Heart right ventricle (tissue), 16 donors: Measurements from ENCODE around the gene GOPC. TPM values are rescaled to one million over a fixed set of nuclear protein-coding genes. Genes with fewer than 3 reads are reported as not detected.

Experiments
- ATAC-seq, 8 donors: fragments of 200-7000 bp; cut with Tn5 transposase; one replicate each; pipeline ENCODE4 v1.9.1; 2020; ENCODE audit warnings: mild to moderate bottlenecking in 8 of 8, moderate library complexity in 8 of 8, moderate number of reproducible peaks in 1 of 8
- DNase-seq, 2 donors: peaks; one replicate each; pipeline ENCODE4 v3.0.0-alpha.2; 2020
- H3K27ac ChIP-seq, 10 donors: fragments of 200-600 bp; sonication (generic) in 2 of 10; one replicate each; pipeline versions ENCODE4 v1.5.0 to v1.8.0; 2020 to 2022; ENCODE audit warnings: mild to moderate bottlenecking in 3 of 10
- H3K27me3 ChIP-seq, 7 donors: fragments of 200-600 bp; one replicate each; pipeline ENCODE4 v1.8.0; 2021 to 2022; ENCODE audit warnings: mild to moderate bottlenecking in 2 of 7
- H3K36me3 ChIP-seq, 9 donors: fragments of 200-600 bp; sonication (generic) in 1 of 9; one replicate each; pipeline versions ENCODE4 v1.5.0 to v1.8.0; 2020 to 2022; ENCODE audit warnings: mild to moderate bottlenecking in 2 of 9
- H3K4me1 ChIP-seq, 9 donors: fragments of 200-600 bp; sonication (generic) in 1 of 9; one replicate each; pipeline versions ENCODE4 v1.5.0 to v1.8.0; 2020 to 2022; ENCODE audit warnings: mild to moderate bottlenecking in 4 of 9
- H3K4me3 ChIP-seq, 10 donors: fragments of 200-600 bp; sonication (generic) in 2 of 10; one replicate each; pipeline versions ENCODE4 v1.5.0 to v1.8.0; 2020 to 2022; ENCODE audit warnings: mild to moderate bottlenecking in 7 of 10, moderate library complexity in 2 of 10
- H3K9me3 ChIP-seq, 11 donors: fragments of 200-600 bp in 10 of 11; sonication (generic) in 2 of 11; one replicate each; pipeline versions ENCODE4 v1.5.0 to v1.8.0; 2013 to 2022; ENCODE audit warnings: mild to moderate bottlenecking in 2 of 11, control low read depth in 1 of 11, moderate library complexity in 1 of 11
- WGBS, 2 donors: extraction: QIAGEN DNeasy Blood & Tissue Kit; methylation state at CpG; one replicate each; pipeline ENCODE4 v1.1.7; 2013; ENCODE audit warnings: inconsistent platforms in 1 of 2; 5-methylcytosine and 5-hydroxymethylcytosine counted together
- intact Hi-C, 10 donors: fragments of 100-400 bp; cut with DNase I; formaldehyde crosslinking; loops; one replicate each; pipeline versions ENCODE4 v1.11.1 to v1.14.2; 2022
- polyA plus RNA-seq, 2 donors: library from polyadenylated mRNA; stranded (reverse); fragments of 200-250 nt; gene quantifications; one replicate each; pipeline ENCODE4 v1.2.3, GENCODE V29; 2013
- total RNA-seq, 10 donors: library from RNA; stranded (reverse); fragmentation: NEBNext Ultra II Directional in 3 of 10; extraction: Animal tissue kit (Norgen Biotek cat#: 25700) in 3 of 10; gene quantifications; one replicate each; pipeline versions ENCODE4 v1.2.1 to v1.2.4, GENCODE V29; 2021 to 2023
- TF ChIP-seq, protein P1 (sequence below), 9 donors: fragments of 200-600 bp; sonication (generic) in 2 of 9; IDR thresholded peaks; one replicate each; pipeline versions ENCODE4 v1.5.0 to v1.8.0; 2021 to 2022; ENCODE audit warnings: antibody characterized with exemption in 9 of 9, mild to moderate bottlenecking in 5 of 9, moderate library complexity in 1 of 9
- donor health status: Arrhythmogenic right ventricular cardiomyopathy.
- donor health status: ischemic (EF 13 %, LVEDD 7.1; RV severe dilation, severe dysfunction).
- donor health status: healthy with polysubstance abuse.
- donor health status: DM: no; HTN: yes; CAD: no.
- donor health status: DM: no; HTN: no; CAD: no.
- donor health status: ischemic (EF 25% LVEDD 6.9; RV normal size, moderate dysfunction).
- donor health status: ischemic (EF 25% LVEDD 5.7; RV mildly dilated, moderate dysfunction).
- donor health status: healthy.
- donor health status: DM: yes; HTN: yes; CAD: no.
- donor health status: Ischemic cardiomyopathy.
- donor health status: ischemic (EF 35%, LVEDD 5.7; RV mildly dilated, moderate dysfunction).
- donor health status: nonischemic (EF 11% LVEDD 7.7; RV severe dilation, severe dysfunction).
- donor health status: DM: yes; HTN: yes; CAD: no.
- donor health status: PGD.
- donor health status: ischemic (EF 29% LVEDD 5.4; RV normal size, mild dysfunction).
- donor health status: nonischemic (EF 23%, LVEDD 6.1; RV moderate dilation, normal function).

GOPC gene
- total and polyA plus RNA-seq, 12 donors, result 11.1 to 32.8 (median 23.5) TPM

DNA sequence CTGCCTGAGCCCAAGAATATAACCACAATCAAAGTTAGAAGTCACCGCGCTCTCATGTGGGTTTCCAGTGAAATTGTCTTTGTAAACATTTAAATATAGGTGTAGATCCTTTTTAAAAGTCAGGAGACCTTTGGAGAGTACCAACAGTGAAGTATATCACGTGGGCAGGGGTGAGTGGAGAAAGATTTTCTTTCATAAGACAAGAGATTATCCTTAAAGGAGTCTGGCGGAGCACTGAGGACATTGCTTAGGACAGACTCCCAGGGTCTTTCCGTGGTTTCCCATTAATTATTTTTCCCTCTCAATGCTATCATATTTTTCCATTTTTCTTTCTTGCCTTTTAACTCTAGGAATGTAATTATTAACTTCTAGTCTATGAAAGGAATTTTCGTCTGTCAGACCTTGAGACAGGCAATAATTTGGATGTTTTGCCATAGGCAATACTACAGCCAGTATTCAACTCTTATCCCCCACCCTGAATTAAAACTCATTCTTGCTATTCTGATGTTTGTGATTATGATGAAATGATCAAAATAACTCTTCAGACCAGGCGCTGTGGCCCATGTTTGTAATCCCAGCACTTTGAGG is 88.4 kb downstream of the GOPC start:
- intact Hi-C loops, result no loop called here
- ATAC-seq (no peak), DNase-seq (no peak)
- TF ChIP-seq, protein P1, sequence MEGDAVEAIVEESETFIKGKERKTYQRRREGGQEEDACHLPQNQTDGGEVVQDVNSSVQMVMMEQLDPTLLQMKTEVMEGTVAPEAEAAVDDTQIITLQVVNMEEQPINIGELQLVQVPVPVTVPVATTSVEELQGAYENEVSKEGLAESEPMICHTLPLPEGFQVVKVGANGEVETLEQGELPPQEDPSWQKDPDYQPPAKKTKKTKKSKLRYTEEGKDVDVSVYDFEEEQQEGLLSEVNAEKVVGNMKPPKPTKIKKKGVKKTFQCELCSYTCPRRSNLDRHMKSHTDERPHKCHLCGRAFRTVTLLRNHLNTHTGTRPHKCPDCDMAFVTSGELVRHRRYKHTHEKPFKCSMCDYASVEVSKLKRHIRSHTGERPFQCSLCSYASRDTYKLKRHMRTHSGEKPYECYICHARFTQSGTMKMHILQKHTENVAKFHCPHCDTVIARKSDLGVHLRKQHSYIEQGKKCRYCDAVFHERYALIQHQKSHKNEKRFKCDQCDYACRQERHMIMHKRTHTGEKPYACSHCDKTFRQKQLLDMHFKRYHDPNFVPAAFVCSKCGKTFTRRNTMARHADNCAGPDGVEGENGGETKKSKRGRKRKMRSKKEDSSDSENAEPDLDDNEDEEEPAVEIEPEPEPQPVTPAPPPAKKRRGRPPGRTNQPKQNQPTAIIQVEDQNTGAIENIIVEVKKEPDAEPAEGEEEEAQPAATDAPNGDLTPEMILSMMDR (IDR thresholded peaks at IDR 0.05), result no peak
- peaks cover 0 to 12% (median 0%) of the 10 kb centered on the region in 9 donors for H3K4me1 ChIP-seq
- no peak overlapping the region for H3K27ac ChIP-seq
- no peaks in the 10 kb centered on the region for H3K9me3 ChIP-seq
- 90 to 94% methylated on average over 7 of the region's 7 CpGs for WGBS, 2 donors
- no peak overlapping the region for H3K4me3 ChIP-seq
- H3K36me3 ChIP-seq, result no peaks in the 10 kb centered on the region
- no peaks in the 10 kb centered on the region for H3K27me3 ChIP-seq

DNA sequence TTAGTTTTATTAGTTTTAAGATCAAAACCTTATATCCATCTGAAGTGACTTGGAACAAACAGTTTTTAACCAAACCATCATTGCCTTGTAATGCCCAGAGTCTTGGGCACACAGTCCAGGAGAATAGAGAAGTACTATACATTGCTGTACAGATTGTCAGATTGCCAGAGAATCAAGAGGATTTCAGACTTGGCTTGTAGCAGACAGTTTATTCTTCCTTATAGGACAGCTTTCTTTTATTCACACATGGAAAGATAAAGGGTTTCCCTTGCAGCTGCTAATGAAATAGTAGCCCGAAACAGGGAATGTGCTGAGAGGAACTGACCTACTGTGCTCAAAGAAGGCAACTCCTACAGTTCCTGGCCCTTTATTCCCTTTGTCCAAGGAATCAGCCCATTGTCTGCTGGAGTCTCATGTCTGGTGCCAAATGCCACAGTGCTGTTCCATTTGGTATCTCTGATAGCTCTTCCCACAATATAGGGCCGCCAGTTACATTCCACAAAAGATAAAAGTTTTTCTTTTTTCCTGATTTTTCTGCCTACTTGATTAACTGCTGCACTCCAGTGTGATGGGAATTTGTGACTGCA is 89.2 kb downstream of the GOPC start:
- no peaks in the 10 kb centered on the region for H3K27me3 ChIP-seq
- no peaks in the 10 kb centered on the region for H3K9me3 ChIP-seq
- ATAC-seq (no peak), DNase-seq (no peak)
- intact Hi-C loops, result no loop called here
- no peaks in the 10 kb centered on the region for H3K36me3 ChIP-seq
- 62 to 79% methylated on average over 2 of the region's 2 CpGs for WGBS, 2 donors
- TF ChIP-seq, protein P1 (IDR thresholded peaks at IDR 0.05), result no peak
- H3K4me1 ChIP-seq, result peaks cover 0 to 12% (median 0%) of the 10 kb centered on the region in 9 donors
- H3K27ac ChIP-seq, result no peak overlapping the region
- H3K4me3 ChIP-seq, result no peak overlapping the region

DNA sequence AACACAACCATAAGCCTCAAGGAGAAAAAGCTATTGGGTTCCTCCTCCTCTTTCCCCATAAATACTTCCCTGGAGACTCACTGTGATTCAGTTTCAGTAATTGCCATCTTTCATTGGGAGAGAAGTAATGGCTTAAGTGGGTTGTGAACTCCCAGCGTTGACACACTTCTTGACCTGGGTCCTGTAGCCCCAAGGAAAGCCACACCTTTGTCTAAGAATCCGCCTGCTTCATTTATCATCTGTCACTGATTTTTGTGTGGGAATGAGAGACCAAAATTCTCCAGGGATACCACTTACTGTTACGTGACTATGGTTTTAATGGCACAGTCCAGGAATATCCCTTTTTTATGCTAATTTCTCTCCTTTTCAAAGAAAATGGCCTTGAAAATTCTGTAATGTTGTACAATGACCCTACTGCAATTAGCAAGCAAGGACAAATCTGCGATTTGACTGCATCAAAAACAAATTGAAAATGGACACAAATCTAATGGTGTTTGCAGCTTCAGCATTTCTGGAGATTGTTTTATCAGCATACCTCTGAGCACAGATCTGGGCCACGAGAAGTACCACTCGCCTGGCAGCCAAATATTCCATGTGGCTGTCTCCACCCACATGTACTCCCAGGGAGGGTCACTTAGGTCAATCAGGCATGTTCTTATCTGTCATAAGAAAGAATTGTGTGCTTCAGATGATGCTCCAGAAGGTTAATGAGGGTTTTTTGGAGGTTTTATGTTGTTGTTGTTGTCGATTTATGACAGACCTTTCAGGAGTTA is 90.1 kb downstream of the GOPC start:
- 76 to 78% methylated on average over 7 of the region's 7 CpGs for WGBS, 2 donors
- DNase-seq (no peak), ATAC-seq (no peak)
- TF ChIP-seq, protein P1 (IDR thresholded peaks at IDR 0.05), result no peak
- H3K27ac ChIP-seq, result no peak overlapping the region
- no peaks in the 10 kb centered on the region for H3K9me3 ChIP-seq
- H3K27me3 ChIP-seq, result no peaks in the 10 kb centered on the region
- H3K4me1 ChIP-seq, result peaks cover 0 to 19% (median 0%) of the 10 kb centered on the region in 9 donors
- intact Hi-C loops, result no loop called here
- no peak overlapping the region for H3K4me3 ChIP-seq
- H3K36me3 ChIP-seq, result no peaks in the 10 kb centered on the region

Other genes starting within 250 kb of the GOPC start
- gene ROS1, start 176.6 kb downstream of the GOPC start, total RNA-seq, result under 1 TPM in 8 of 10 donors, not detected in 2; 0.02 to 0.13 (median 0.08) TPM
- gene ROS1, start 176.6 kb downstream of the GOPC start, polyA plus RNA-seq, result not detected
- gene DCBLD1, start 119.8 kb downstream of the GOPC start, total RNA-seq, result 1 to 10 TPM; 2.7 to 7.2 (median 4.2) TPM
- 1 to 10 TPM; 3.3 to 6.7 TPM for gene DCBLD1, start 119.8 kb downstream of the GOPC start, polyA plus RNA-seq
- gene NUS1, start 73.0 kb upstream of the GOPC start, total RNA-seq, result 10 to 100 TPM; 10.4 to 18.9 (median 13.7) TPM
- gene NUS1, start 73.0 kb upstream of the GOPC start, polyA plus RNA-seq, result 10 to 100 TPM; 10.2 to 13.1 TPM